AG04449 (cell line): ENCODE data around the gene CCDC149.

Experiments used
- CTCF ChIA-PET: fragments of 350-600 bp; formaldehyde crosslinking; extraction: SDS; loops from one replicate; lab custom pipeline; 2021; ENCODE audit warnings: antibody characterized with exemption; lab: Yijun Ruan, JAX
- POLR2A ChIA-PET: fragments of 400-600, 350-600 bp; formaldehyde crosslinking; extraction: SDS; loops from one replicate; lab custom pipeline; 2020; ENCODE audit warnings: antibody characterized with exemption, inconsistent platforms; lab: Yijun Ruan, JAX
- DNase-seq: peaks from one replicate; pipeline ENCODE4 v3.0.0-alpha.2; 2010; ENCODE audit warnings: low read depth, low spot score
- H3K4me3 ChIP-seq: 2 replicates; pipeline ENCODE4 v1.5.1; 2011; ENCODE audit warnings: low read depth, mild to moderate bottlenecking, control low read depth, low read length
- CTCF ChIP-seq: IDR thresholded peaks from one replicate; pipeline ENCODE4 v1.5.1; 2011; ENCODE audit warnings: mild to moderate bottlenecking, moderate library complexity, low read length, control low read depth, inconsistent platforms; ENCODE audit not compliant: insufficient read depth; ENCODE audit errors: missing control alignments

The CCDC149 gene

GRCh38 chr4:24889991-24890390 is 22.9 kb downstream of the CCDC149 start:
- no peak for TF ChIP-seq CTCF
- ChIA-PET CTCF (interaction anchor here (0.8 to 1.1 kb wide), 2 partner anchors 11 to 478 kb away, joined by 3 read pairs; no protein-coding TSS in a partner anchor), POLR2A (no interaction called here)
- no peak overlapping the region for H3K4me3 ChIP-seq
- no peak for DNase-seq

- no peak for TF ChIP-seq CTCF
- H3K4me3 ChIP-seq: no peak overlapping the region
- ChIA-PET CTCF (interaction anchor here (1.1 kb wide), 1 partner anchor 479 kb away, joined by 3 read pairs; no protein-coding TSS in a partner anchor), POLR2A (no interaction called here)
- DNase-seq: no peak
These were observed 24.1 kb downstream of the CCDC149 start for GRCh38 chr4:24888475-24889344.

- ChIA-PET POLR2A (no interaction called here), CTCF (no interaction called here)
- H3K4me3 ChIP-seq: no peak overlapping the region
- DNase-seq: no peak
- TF ChIP-seq CTCF: no peak
These were observed 24.9 kb downstream of the CCDC149 start for GRCh38 chr4:24887881-24888430.

- ChIA-PET CTCF (interaction anchor here (1.0 kb wide), 1 partner anchor 10 kb away, joined by 3 read pairs; no protein-coding TSS in a partner anchor), POLR2A (no interaction called here)
- DNase-seq: no peak
- TF ChIP-seq CTCF: no peak
- no peak overlapping the region for H3K4me3 ChIP-seq
These were observed 26.2 kb downstream of the CCDC149 start for GRCh38 chr4:24886596-24886995.

GRCh38 chr4:24885342-24885741 is 27.5 kb downstream of the CCDC149 start:
- TF ChIP-seq CTCF: no peak
- POLR2A ChIA-PET: no interaction called here
- no peak for DNase-seq
- H3K4me3 ChIP-seq: no peak overlapping the region
- CTCF ChIA-PET: no interaction called here

- no peak for TF ChIP-seq CTCF
- ChIA-PET CTCF (interaction anchor here (1.3 kb wide), 1 partner anchor 11 kb away, joined by 3 read pairs; no protein-coding TSS in a partner anchor), POLR2A (no interaction called here)
- no peak for DNase-seq
- H3K4me3 ChIP-seq: no peak overlapping the region
These were observed 27.9 kb downstream of the CCDC149 start for GRCh38 chr4:24884902-24885301.
